Thyroid gland (tissue), 4 donors: ENCODE measurements around the gene SIRT4.

Experiments used
- POLR2A ChIP-seq, 2 donors: fragments of 450-650 bp; IDR thresholded peaks; one replicate each; pipeline ENCODE4 v1.6.1; 2017; ENCODE audit warnings: antibody characterized with exemption in 2 of 2, mild to moderate bottlenecking in 2 of 2, moderate library complexity in 1 of 2
- TF ChIP-seq, protein P1 (sequence below), 6 experiments: fragments of 200-600 bp in 3 of 6; fragments of 450-650 bp in 3 of 6; sonication (generic) in 3 of 6; IDR thresholded peaks; one replicate each; pipeline ENCODE4 v1.5.1; 2016 to 2019; ENCODE audit warnings: antibody characterized with exemption in 6 of 6, mild to moderate bottlenecking in 2 of 6, inconsistent platforms in 1 of 6, moderate library complexity in 1 of 6

DNA sequence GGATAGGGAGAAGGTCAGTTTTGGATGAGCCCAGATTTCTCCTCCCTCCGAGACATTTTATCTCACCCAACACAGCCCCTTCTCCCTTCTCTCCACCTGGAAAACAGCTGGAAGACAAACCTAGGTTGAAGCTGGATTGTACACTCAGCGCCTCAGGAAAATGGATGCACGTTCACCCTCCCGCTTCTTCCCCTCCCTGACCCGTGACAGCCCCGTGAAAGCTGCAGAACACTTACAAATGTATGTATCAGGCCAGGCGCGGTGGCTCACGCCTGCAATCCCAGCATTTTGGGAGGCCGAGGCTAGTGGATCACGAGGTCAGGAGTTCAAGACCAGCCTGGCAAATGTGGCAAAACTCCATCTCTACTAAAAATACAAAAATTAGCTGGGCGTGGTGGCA, 14.6 kb upstream of the SIRT4 start:
- no peak for TF ChIP-seq POLR2A (IDR thresholded peaks at IDR 0.05)
- TF ChIP-seq, protein P1, sequence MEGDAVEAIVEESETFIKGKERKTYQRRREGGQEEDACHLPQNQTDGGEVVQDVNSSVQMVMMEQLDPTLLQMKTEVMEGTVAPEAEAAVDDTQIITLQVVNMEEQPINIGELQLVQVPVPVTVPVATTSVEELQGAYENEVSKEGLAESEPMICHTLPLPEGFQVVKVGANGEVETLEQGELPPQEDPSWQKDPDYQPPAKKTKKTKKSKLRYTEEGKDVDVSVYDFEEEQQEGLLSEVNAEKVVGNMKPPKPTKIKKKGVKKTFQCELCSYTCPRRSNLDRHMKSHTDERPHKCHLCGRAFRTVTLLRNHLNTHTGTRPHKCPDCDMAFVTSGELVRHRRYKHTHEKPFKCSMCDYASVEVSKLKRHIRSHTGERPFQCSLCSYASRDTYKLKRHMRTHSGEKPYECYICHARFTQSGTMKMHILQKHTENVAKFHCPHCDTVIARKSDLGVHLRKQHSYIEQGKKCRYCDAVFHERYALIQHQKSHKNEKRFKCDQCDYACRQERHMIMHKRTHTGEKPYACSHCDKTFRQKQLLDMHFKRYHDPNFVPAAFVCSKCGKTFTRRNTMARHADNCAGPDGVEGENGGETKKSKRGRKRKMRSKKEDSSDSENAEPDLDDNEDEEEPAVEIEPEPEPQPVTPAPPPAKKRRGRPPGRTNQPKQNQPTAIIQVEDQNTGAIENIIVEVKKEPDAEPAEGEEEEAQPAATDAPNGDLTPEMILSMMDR (IDR thresholded peaks at IDR 0.05), result no peak
